NCI-H2196 treated with DMSO at 0.1 percent for 48 hours (cell line): Measurements from ENCODE around the gene FAM168A.

Source experiments
- DNase-seq: peaks from one replicate; lab custom pipeline; 2025; ENCODE audit not compliant: unreplicated experiment; lab: John Stamatoyannopoulos, UW

Gene FAM168A

DNA sequence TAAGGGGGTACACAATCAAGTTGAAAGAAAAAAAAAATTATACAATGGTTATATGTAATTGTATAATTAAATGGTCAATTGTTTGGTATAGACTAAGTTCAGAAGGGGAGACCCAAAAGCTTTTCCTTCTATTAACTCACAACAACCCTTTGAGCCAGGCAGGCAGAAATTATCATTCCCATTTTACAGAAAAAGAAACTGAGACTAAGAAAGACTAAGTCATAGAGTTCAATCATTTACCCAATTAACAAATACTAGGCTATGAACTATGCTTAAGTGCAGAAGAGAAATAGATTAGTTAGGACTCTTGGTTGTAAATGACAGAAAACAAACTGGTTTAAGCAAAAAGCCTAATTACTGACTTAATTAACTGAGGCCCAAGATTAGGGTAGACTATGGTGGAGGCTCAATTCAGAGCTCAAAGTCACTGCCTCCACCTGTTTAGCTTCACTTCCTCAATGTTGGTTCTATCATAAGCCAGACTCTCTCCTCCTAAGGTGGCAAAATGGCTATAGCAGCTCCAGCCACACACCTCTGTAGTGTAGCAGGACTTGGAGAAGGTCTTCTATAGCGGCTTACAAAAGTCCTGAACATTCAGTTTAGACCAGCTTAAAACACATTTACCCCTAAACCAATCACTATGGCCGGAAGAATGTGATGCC is 34.2 kb downstream of the FAM168A start:
- DNase-seq, result no peak

GRCh38 chr11:73559743-73560142 is 38.2 kb downstream of the FAM168A start:
- no peak for DNase-seq

GRCh38 chr11:73556966-73557365 is 40.9 kb downstream of the FAM168A start:
- no peak for DNase-seq

GRCh38 chr11:73555615-73556014 is 42.3 kb downstream of the FAM168A start:
- no peak for DNase-seq

DNA sequence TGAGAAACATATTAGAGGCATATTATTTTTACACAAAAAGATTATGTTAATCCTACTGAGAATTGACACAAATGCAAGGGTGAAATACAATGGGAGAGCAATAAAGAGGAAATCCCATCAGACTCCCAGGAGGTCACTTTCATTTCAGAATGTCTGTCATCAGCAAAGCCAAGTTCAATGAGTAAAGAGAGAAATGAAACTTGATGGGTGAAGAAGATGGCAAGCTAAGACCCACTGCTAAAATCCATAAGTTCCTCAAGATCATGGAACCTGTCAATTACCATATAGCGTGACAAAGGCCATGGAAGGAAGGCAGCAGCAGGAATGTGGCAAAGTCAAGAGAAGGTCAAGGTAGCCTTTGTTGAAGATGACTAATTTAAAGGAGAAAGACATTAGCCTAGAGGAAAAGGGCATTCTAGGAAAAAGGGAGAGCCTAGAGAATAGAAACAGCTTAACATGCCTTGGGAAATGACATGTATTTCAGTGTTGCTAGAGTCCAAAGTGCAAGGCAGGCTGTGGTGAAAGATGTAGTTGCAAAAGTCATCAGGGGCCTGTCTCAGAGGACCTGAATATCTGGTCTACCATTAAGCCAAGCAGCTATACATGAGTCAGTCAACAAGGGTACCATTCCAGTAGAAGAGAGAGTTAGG is 43.1 kb downstream of the FAM168A start:
- DNase-seq, result no peak

DNA sequence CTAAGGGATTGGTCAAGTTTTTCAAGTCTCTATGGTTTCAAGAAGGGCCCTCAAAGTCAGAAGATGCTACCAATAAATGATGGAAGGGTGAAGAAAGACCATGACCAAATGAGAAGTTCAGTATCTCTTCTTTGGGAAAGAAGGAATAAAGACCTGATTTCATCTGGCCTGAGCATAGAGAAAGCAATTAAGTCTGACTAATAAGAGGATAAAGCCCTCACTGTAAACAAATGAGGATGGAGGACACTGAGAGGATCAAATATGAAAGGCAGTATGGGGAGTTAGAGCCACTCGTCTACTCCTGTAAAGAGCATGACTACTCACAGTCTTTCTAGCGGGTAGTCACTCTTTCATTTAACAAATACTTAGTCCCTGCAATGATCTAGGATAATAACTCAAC is 44.6 kb downstream of the FAM168A start:
- no peak for DNase-seq

DNA sequence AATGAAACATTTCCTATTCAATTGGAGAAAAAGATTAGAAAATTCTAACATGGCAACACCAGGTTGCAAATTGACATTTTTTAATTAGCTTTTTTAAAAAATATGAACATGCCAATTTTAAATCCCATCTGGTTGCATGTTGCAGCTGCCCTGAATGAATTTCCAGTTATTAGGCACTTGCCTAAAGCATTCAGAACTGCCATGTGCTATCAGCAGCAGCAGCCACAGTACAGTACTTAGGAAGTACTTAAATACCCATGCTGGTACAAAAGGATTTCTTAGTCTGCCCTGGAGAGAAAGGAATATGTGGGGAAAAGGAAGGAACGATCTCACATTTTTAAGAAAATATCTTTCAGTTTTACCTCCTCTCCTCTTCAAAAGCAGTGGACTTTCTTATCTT is 46.2 kb downstream of the FAM168A start:
- DNase-seq, result no peak

GRCh38 chr11:73549376-73549775 is 48.5 kb downstream of the FAM168A start:
- DNase-seq, result no peak

DNA sequence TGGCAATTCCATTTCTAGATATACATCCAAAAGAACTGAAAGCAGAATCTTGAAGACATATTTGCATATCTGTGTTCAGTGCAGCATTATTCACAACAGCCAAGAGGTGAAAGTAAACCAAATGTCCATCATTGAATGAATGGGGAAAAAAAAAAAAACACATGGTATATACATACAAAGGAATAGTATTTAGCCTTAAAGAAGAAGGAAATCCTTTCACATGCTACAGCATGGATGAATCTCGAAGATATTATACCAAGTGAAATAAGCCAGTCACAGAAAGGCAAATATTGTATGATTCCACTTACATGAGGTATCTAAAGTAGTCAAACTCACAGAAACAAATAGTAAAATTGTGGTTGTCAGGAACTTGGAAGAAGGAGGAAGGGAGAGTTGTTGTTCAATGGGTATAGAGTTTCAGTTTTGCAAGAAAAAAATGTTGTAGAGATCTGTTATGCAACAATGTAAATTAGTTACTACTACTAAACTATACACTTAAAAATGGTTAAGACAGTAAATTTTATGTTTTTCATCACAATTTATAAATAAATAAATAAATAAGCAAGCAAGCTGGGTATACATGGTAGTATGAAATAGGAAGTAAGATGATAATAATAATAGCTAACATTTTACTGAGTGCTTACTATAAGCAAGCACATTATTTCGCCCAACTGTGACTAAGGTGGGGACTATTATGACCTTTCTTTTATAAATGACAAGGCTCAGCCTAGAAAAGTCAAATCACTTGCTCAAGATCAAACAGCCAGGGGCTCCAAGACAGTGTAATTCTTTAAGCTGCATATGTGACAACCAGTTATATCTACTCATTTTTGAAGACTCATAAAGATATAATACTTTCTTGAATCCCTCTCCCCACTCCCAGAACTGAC is 50.0 kb downstream of the FAM168A start:
- no peak for DNase-seq

DNA sequence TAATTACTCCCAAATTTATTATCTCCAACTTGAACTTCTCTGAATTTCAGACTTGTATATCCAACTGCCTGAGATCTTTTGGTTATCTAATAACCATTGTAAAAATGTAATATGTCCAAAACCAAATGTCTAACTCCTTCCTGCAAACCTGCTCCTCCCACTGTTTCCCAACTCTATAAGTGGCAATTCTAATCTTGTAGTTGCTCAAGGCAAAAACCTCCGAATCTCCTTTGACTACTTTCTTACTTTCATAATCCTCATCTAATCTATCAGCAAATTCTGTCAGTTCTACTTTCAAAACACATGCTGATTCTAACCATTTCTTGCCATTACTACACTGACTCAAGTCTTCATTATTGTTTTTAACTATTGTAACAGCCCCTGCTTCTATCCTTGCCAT is 55.7 kb downstream of the FAM168A start:
- DNase-seq, result no peak

- no peak for DNase-seq
These were observed 58.3 kb downstream of the FAM168A start for GRCh38 chr11:73539506-73540084.

DNA sequence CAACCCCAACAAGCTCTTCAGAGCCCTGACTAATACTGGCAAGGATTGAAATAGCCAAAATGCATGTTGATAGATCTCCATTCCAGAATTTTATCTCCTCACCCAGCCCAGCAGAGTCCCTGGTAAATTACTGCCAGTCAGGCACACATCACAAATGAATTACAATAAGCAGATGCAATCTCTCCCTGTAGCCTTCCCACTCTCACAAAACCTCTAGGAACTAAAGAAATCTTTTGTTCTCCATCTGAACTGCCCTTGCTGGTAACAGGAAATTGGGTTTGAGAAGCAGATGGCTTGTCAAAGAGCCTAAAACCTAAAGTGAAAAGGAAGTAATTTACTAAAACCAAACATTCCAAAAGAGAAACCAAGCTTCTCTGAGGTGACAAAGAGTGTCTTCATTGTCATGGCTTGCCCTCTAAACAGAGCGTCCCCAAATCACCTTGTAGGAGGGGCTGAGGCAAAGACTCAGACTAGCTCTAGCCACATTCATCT is 59.5 kb downstream of the FAM168A start:
- DNase-seq, result no peak

DNA sequence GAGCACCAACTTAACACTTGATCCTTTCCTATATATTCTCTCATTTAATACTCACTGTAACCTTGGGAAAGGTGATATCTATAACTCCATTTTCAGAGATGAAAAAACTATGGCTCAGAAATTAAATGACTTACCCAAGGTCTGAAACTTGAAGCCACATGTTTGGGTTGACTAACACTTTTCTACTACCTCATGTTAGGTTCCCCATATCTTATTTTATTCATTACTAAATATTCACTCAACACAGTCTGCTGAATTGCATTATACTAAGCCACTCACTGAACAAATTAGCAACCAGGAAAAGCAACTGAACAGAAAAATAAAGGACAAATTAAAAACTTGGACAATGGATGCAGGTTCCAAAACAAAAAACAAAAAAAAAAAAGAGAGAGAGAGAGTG is 59.9 kb downstream of the FAM168A start:
- DNase-seq, result no peak

- no peak for DNase-seq
These were observed 61.0 kb downstream of the FAM168A start for GRCh38 chr11:73536961-73537360.

GRCh38 chr11:73532310-73532709 is 65.6 kb downstream of the FAM168A start:
- no peak for DNase-seq

DNA sequence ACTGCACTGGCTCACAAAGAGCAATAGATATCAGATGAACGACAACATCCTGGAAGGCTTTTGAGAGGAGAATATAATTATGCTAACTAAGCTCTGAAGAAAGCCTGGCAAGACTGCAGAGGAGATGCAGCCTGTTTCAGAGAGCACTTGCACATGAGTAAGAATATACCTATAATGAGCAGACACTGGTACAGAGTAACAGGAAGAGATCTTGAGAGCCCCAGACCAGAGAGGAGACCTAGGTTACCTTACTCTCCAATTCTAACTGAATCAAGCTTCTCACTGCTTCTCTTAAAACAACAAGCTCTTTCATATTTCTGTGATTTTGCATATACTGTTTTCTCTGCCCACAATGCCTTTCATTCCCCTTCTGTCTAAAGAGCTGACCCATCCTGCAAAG is 66.5 kb downstream of the FAM168A start:
- DNase-seq, result no peak

DNA sequence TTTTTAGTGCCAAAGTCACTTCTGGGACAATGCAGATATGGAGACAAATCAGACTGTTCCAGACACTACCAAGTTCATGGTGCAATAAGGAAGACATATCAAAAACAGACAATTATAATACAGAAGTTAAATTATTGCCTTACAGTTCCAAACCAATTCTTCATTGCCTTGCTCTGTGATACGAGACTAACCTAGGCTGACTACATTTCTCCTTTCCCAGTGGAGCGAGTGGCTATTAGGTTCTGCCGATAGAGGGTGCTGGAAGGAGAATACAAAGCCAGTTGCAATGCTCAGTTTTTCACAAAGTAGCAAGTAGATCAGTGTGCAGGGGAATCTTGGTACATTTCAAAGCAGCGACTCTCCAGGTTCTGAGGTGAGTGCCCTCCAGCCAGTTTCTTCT is 67.8 kb downstream of the FAM168A start:
- DNase-seq, result no peak

DNA sequence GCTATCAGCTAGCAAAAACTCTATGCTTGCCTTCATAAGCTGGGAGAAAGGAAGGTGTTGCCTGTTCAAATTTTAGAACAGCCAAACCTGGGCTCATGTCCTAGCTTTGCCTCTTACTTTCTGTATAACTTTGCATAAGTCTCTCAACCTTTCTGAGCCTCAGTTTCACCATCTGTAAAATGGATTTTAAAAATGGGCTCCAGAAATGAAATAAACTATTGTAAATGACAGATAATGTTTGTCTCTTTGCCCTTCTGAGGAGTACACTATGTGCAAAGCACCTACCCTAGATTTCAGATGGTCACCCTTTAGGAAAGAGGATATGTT is 68.7 kb downstream of the FAM168A start:
- no peak for DNase-seq

DNA sequence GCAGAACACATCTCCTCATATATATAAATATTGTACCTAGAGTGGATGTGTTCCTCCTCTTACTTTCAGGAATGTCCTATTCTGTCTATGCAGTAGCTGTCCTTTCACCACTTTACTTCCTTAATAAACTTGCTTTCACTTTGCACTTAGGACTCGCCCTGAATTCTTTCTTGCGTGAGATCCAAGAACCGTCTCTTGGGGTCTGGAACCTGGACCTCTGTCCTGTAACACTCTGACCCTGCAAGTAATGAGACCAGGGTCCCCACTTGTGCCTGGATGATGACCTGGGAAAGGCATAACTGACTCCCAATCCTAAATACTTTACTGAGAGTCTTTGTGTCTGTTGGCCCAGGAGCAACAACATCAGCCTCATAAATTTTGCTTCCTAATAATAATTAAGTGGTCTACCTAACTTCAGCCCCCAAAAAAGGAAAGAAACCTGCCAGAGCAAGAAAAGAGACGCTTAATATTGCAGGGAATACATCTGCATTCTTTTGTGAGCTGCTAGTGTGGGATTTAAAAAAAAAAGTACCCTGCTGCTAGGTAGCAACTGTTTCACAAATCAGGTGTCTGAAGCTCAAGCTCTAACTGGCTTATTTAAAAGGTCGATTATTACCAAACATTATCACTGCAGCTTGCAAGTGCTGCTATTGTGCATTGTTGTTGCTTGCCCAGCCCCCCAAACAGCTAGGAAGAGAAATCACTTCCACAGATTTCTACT is 69.3 kb downstream of the FAM168A start:
- DNase-seq, result no peak

DNA sequence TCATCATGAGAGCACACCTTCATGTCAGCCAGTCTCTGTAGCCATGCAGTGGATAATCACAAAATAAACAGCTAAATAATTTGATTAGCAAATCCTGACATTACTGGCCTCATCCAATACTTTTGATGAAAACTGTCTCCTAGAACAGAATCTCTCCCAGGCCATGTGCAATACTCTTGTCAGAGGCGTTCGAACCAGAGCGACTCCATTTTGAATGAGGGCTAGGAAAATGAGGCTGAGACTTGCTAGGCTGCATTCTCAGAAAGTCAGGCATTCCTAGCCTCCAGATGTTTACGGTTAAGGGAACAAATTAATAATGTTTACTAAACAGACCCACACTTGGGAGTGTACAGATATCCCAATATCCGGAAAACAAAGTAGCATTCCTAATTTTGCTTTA is 69.9 kb downstream of the FAM168A start:
- DNase-seq, result no peak

DNA sequence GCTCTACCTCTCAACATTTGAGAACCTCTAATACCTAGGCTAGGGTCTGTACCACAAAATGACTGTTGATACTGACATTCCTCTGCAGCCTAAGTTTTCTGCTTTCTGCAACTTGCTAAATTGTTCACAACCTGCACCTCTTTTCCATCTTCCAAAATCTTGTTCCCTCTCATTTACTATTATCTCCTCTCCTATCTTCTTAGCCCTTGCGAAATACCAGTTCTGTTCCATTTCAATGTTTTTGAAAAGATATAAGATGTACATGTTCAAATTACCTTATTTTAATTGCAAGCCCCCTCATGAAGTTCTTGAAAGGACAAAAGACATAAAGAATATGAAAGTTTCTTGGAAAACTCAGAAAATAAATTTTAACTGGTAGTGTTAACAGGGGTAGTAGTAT is 72.3 kb downstream of the FAM168A start:
- no peak for DNase-seq
